Prostate gland (tissue), 2 donors: ENCODE measurements around the gene FBXL17.

ENCODE experiments used
- POLR2A ChIP-seq: fragments of 450-650 bp; IDR thresholded peaks from one replicate; pipeline ENCODE4 v1.6.1; 2016; ENCODE audit warnings: antibody characterized with exemption, mild to moderate bottlenecking
- TF ChIP-seq, protein P1 (sequence below), 4 experiments: fragments of 200-600 bp in 2 of 4; fragments of 450-650 bp in 2 of 4; sonication (generic) in 2 of 4; IDR thresholded peaks; 1 replicate in 3 of 4; 2 replicates in 1 of 4; pipeline ENCODE4 v1.5.1; 2016 to 2019; ENCODE audit warnings: antibody characterized with exemption in 4 of 4, mild to moderate bottlenecking in 2 of 4, moderate library complexity in 2 of 4

GRCh38 chr5:108136493-108136892 lies 245.4 kb downstream of the FBXL17 start:
- TF ChIP-seq, protein P1, sequence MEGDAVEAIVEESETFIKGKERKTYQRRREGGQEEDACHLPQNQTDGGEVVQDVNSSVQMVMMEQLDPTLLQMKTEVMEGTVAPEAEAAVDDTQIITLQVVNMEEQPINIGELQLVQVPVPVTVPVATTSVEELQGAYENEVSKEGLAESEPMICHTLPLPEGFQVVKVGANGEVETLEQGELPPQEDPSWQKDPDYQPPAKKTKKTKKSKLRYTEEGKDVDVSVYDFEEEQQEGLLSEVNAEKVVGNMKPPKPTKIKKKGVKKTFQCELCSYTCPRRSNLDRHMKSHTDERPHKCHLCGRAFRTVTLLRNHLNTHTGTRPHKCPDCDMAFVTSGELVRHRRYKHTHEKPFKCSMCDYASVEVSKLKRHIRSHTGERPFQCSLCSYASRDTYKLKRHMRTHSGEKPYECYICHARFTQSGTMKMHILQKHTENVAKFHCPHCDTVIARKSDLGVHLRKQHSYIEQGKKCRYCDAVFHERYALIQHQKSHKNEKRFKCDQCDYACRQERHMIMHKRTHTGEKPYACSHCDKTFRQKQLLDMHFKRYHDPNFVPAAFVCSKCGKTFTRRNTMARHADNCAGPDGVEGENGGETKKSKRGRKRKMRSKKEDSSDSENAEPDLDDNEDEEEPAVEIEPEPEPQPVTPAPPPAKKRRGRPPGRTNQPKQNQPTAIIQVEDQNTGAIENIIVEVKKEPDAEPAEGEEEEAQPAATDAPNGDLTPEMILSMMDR (IDR thresholded peaks at IDR 0.05) = no peak
- no peak for TF ChIP-seq POLR2A
